ENCODE results near the gene IFI44L. TPM values are rescaled to one million over a fixed set of nuclear protein-coding genes. Genes with fewer than 3 reads are reported as not detected.

Gene IFI44L
- total RNA-seq, 4 donors from 2014 or later, result 0.57 to 4.6 (median 2.2) TPM

- 38% methylated on average over 9 of the region's 9 CpGs for WGBS
- H3K9me3 ChIP-seq, result no peaks in the 10 kb centered on the region
- H3K36me3 ChIP-seq, result no peaks in the 10 kb centered on the region
- no peaks in the 10 kb centered on the region for H3K27me3 ChIP-seq
- TF ChIP-seq POLR2AphosphoS5 (IDR thresholded peaks at IDR 0.05) (no peak), EP300 (IDR thresholded peaks at IDR 0.05) (no peak), CTCF (IDR thresholded peaks at IDR 0.05) (peak; percentile 63 to 85)
- DNase-seq (ENCODE audit: low spot score in 2 of 2), result no peak
- no peak overlapping the region for H3K27ac ChIP-seq
- no peaks in the 10 kb centered on the region for H3K4me1 ChIP-seq
- no peak overlapping the region for H3K4me3 ChIP-seq
These were observed 56.2 kb downstream of the IFI44L start for GRCh38 chr1:78676347-78676982.

GRCh38 chr1:78676993-78677392 lies 56.7 kb downstream of the IFI44L start:
- 68% methylated on average over 3 of the region's 3 CpGs for WGBS
- TF ChIP-seq EP300 (IDR thresholded peaks at IDR 0.05) (no peak), CTCF (IDR thresholded peaks at IDR 0.05) (no peak), POLR2AphosphoS5 (IDR thresholded peaks at IDR 0.05) (no peak), POLR2A (IDR thresholded peaks at IDR 0.05) (no peak)
- Histone ChIP-seq H3K27ac (no peak overlapping the region), H3K9me3 (no peaks in the 10 kb centered on the region), H3K27me3 (no peaks in the 10 kb centered on the region), H3K4me3 (no peak overlapping the region), H3K36me3 (no peaks in the 10 kb centered on the region), H3K4me1 (no peaks in the 10 kb centered on the region)
- no peak for DNase-seq (ENCODE audit: low spot score in 2 of 2)

- Histone ChIP-seq H3K4me1 (no peaks in the 10 kb centered on the region), H3K36me3 (no peaks in the 10 kb centered on the region), H3K27ac (no peak overlapping the region), H3K9me3 (no peaks in the 10 kb centered on the region), H3K4me3 (no peak overlapping the region), H3K27me3 (no peaks in the 10 kb centered on the region)
- DNase-seq (ENCODE audit: low spot score in 2 of 2), result no peak
- TF ChIP-seq POLR2AphosphoS5 (IDR thresholded peaks at IDR 0.05) (no peak), CTCF (IDR thresholded peaks at IDR 0.05) (no peak), EP300 (IDR thresholded peaks at IDR 0.05) (no peak), POLR2A (IDR thresholded peaks at IDR 0.05) (no peak)
- whole genome bisulfite sequencing, result 84% methylated on average over 3 of the region's 3 CpGs
These were observed 57.5 kb downstream of the IFI44L start for GRCh38 chr1:78677788-78678187.

- H3K27ac ChIP-seq, result no peak overlapping the region
These were observed 58.1 kb downstream of the IFI44L start for GRCh38 chr1:78678324-78678723.

GRCh38 chr1:78681265-78681664 lies 61.0 kb downstream of the IFI44L start:
- Histone ChIP-seq H3K36me3 (no peaks in the 10 kb centered on the region), H3K27ac (no peak overlapping the region), H3K4me3 (no peak overlapping the region), H3K27me3 (no peaks in the 10 kb centered on the region), H3K9me3 (no peaks in the 10 kb centered on the region), H3K4me1 (no peaks in the 10 kb centered on the region)
- no peak for DNase-seq (ENCODE audit: low spot score in 2 of 2)
- 66% methylated on average over 2 of the region's 2 CpGs for WGBS
- TF ChIP-seq POLR2AphosphoS5 (IDR thresholded peaks at IDR 0.05), result no peak
- no peak for TF ChIP-seq CTCF (IDR thresholded peaks at IDR 0.05)
- no peak for TF ChIP-seq EP300 (IDR thresholded peaks at IDR 0.05)
- no peak for TF ChIP-seq POLR2A (IDR thresholded peaks at IDR 0.05)

More at GRCh38 chr1:78678324-78678723, 58.1 kb downstream of the IFI44L start:
- H3K9me3 ChIP-seq, result no peaks in the 10 kb centered on the region
- no peak overlapping the region for H3K4me3 ChIP-seq
- H3K4me1 ChIP-seq, result no peaks in the 10 kb centered on the region
- no peak for DNase-seq (ENCODE audit: low spot score in 2 of 2)
- TF ChIP-seq POLR2A (IDR thresholded peaks at IDR 0.05), result no peak
- no peak for TF ChIP-seq CTCF (IDR thresholded peaks at IDR 0.05)
- no peaks in the 10 kb centered on the region for H3K27me3 ChIP-seq
- H3K36me3 ChIP-seq, result no peaks in the 10 kb centered on the region

Measured in suprapubic skin (tissue), 4 donors.